ENCODE data around the gene LMX1A.

DNA sequence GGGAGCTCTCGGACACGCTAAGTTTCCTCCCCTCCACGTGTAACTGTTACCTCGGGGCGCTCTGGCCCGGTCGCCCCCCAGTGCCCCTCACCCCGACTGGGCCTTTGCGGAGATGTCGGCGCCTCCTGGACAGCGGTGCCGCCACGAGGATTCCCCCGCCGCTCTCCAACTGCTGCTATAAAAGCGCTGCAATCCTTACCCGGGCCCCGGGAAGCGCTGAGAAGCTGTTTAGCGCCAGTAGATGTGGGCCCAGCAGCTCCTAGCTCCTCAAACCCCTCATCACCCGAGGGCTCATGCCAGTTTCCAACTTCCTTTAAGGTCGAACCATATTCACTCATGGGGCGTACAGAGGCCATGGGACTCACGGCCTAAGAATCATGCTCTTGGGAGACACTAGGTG, 361 bp upstream of the LMX1A start:
- no peak for TF ChIP-seq ZFX (CRISPR knock-in tag; IDR thresholded peaks at IDR 0.05)
- TF ChIP-seq EZH2 (IDR thresholded peaks at IDR 0.05; ENCODE audit: borderline replicate concordance, low read depth, low read length), result no peak
- TF ChIP-seq RFX5 (IDR thresholded peaks at IDR 0.05; ENCODE audit: low read depth, low read length), result no peak
- TF ChIP-seq CHD1 (IDR thresholded peaks at IDR 0.05; ENCODE audit: low read length), result no peak
- TF ChIP-seq ZNF561 (CRISPR knock-in tag; conservative IDR thresholded peaks at IDR 0.05), result no peak
- TF ChIP-seq MAFK (IDR thresholded peaks at IDR 0.05; ENCODE audit: low read length), result no peak
- no peak for TF ChIP-seq HDAC1 (IDR thresholded peaks at IDR 0.05)
- TF ChIP-seq, protein P1, sequence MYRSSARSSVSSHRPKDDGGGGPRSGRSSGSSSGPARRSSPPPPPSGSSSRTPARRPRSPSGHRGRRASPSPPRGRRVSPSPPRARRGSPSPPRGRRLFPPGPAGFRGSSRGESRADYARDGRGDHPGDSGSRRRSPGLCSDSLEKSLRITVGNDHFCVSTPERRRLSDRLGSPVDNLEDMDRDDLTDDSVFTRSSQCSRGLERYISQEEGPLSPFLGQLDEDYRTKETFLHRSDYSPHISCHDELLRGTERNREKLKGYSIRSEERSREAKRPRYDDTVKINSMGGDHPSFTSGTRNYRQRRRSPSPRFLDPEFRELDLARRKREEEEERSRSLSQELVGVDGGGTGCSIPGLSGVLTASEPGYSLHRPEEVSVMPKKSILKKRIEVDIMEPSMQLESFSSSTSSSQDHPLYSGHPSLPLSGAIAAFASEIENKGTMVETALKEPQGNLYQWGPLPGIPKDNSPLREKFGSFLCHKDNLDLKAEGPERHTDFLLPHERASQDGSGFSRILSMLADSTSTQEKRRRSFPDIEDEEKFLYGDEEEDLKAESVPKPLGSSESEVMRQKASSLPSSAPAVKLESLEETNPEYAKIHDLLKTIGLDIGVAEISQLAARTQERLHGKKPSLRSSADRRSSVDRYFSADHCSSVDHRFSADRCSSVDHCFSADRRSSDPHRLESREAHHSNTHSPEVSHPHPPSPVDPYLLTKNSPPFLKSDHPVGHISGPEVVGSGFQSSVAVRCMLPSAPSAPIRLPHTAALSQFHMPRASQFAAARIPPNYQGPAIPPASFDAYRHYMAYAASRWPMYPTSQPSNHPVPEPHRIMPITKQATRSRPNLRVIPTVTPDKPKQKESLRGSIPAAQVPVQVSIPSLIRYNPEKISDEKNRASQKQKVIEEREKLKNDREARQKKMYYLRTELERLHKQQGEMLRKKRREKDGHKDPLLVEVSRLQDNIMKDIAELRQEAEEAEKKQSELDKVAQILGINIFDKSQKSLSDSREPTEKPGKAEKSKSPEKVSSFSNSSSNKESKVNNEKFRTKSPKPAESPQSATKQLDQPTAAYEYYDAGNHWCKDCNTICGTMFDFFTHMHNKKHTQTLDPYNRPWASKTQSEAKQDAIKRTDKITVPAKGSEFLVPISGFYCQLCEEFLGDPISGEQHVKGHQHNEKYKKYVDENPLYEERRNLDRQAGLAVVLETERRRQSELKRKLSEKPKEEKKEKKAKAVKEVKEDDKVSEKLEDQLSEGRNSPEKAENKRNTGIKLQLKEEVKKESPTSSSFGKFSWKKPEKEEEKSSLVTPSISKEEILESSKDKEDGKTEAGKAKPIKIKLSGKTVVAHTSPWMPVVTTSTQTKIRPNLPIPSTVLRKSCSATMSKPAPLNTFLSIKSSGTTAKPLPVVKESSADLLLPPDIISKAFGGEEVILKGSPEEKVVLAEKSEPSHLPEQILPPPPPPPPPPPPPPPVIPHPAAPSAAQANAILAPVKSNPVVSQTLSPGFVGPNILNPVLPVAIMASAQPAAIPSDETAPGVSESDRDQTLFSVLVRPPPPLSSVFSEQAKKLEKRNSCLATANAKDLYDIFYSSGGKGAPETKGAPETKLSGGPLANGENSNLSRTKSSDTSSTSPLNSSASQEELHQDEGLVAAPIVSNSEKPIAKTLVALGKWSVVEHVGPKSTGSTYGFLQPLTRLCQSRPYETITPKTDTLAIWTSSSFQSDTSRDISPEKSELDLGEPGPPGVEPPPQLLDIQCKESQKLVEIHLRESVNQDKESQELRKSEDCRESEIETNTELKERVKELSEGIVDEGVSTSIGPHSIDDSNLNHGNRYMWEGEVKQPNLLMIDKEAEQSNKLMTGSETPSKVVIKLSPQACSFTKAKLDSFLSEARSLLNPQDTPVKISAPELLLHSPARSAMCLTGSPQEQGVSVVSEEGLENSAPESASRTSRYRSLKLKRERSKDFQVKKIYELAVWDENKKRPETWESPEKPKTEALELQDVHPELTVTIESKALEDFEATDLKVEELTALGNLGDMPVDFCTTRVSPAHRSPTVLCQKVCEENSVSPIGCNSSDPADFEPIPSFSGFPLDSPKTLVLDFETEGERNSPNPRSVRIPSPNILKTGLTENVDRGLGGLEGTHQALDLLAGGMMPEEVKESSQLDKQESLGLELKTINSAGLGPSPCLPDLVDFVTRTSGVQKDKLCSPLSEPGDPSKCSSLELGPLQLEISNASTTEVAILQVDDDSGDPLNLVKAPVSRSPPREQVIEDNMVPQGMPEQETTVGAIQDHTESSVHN (IDR thresholded peaks at IDR 0.05; ENCODE audit: borderline replicate concordance in 1 of 2, low read depth in 1 of 2), result no peak
- no peak for TF ChIP-seq DACH1 (IDR thresholded peaks at IDR 0.05; ENCODE audit: partially characterized antibody)
